ENCODE measurements around the gene ANGEL2. TPM values are rescaled to one million over a fixed set of nuclear protein-coding genes. Genes with fewer than 3 reads are reported as not detected.

ANGEL2 gene
- total RNA-seq, 4 donors from 2014 or later, result 23.8 to 53.3 (median 31.2) TPM

- DNase-seq (ENCODE audit: low spot score in 2 of 2), result no peak
- TF ChIP-seq POLR2A (IDR thresholded peaks at IDR 0.05) (no peak), CTCF (IDR thresholded peaks at IDR 0.05) (no peak)
- WGBS, 2 donors, result 86 to 88% methylated on average over 6 of the region's 6 CpGs
- no peak overlapping the region for H3K4me3 ChIP-seq (ENCODE audit: low read depth, poor library complexity, severe bottlenecking)
- intact Hi-C loops (cut with DNase I; ENCODE audit: low total_unique reads), result no loop called here
Observed at GRCh38 chr1:212944229-212944901, 71.3 kb downstream of the ANGEL2 start.

- intact Hi-C loops (cut with DNase I; ENCODE audit: low total_unique reads), result no loop called here
- no peak overlapping the region for H3K4me3 ChIP-seq (ENCODE audit: low read depth, poor library complexity, severe bottlenecking)
- 86 to 96% methylated on average over 4 of the region's 4 CpGs for WGBS, 2 donors
- TF ChIP-seq CTCF (IDR thresholded peaks at IDR 0.05) (no peak), POLR2A (IDR thresholded peaks at IDR 0.05) (no peak)
- no peak for DNase-seq (ENCODE audit: low spot score in 2 of 2)
Observed at GRCh38 chr1:212943393-212943710, 72.3 kb downstream of the ANGEL2 start.

GRCh38 chr1:212942679-212943392 lies 72.8 kb downstream of the ANGEL2 start:
- 86 to 89% methylated on average over 6 of the region's 6 CpGs for WGBS, 2 donors
- no peak for TF ChIP-seq POLR2A (IDR thresholded peaks at IDR 0.05)
- TF ChIP-seq CTCF (IDR thresholded peaks at IDR 0.05), result no peak
- DNase-seq (ENCODE audit: low spot score in 2 of 2), result no peak
- intact Hi-C loops (cut with DNase I; ENCODE audit: low total_unique reads), result no loop called here
- no peak overlapping the region for H3K4me3 ChIP-seq (ENCODE audit: low read depth, poor library complexity, severe bottlenecking)

Other genes starting within 250 kb of the ANGEL2 start
- 10 to 100 TPM; 13.9 to 41.8 (median 30.0) TPM for gene NSL1, start 224.1 kb downstream of the ANGEL2 start, total RNA-seq
- 10 to 100 TPM in 3 of 4 donors, 1 to 10 TPM in 1; 6.0 to 16.1 (median 13.1) TPM for gene TATDN3, start 224.0 kb downstream of the ANGEL2 start, total RNA-seq
- not detected for gene SPATA45, start 168.2 kb downstream of the ANGEL2 start, total RNA-seq
- gene FLVCR1, start 157.6 kb downstream of the ANGEL2 start, total RNA-seq, result 1 to 10 TPM; 1.9 to 9.1 (median 2.8) TPM
- under 1 TPM in 2 of 4 donors, not detected in 2; 0.37 to 0.71 TPM for gene VASH2, start 65.3 kb downstream of the ANGEL2 start, total RNA-seq
- 10 to 100 TPM in 3 of 4 donors, 1 to 10 TPM in 1; 7.6 to 15.5 (median 10.6) TPM for gene RPS6KC1, start 35.4 kb upstream of the ANGEL2 start, total RNA-seq

Measured in lower leg skin (tissue), 4 donors.